Transverse colon (tissue), 4 donors: ENCODE data around the gene FCGBP.
A peak's percentile ranks its signal among the peaks of the same experiment; 100 is the strongest.

Experiments used
- CTCF ChIP-seq, 5 experiments: fragments of 200-600 bp in 3 of 5; fragments of 450-650 bp in 2 of 5; sonication (generic) in 3 of 5; IDR thresholded peaks; 1 replicate in 2 of 5; 2 replicates in 3 of 5; pipeline ENCODE4 v1.5.1; 2016 to 2017; ENCODE audit warnings: antibody characterized with exemption in 5 of 5, inconsistent platforms in 3 of 5, mild to moderate bottlenecking in 2 of 5, moderate library complexity in 1 of 5
- POLR2A ChIP-seq: fragments of 450-650 bp; IDR thresholded peaks from one replicate; pipeline ENCODE4 v1.6.1; 2016; ENCODE audit warnings: antibody characterized with exemption, mild to moderate bottlenecking, moderate library complexity
- POLR2AphosphoS5 ChIP-seq, 3 donors: sonication (generic); formaldehyde crosslinking; IDR thresholded peaks; one replicate each; pipeline ENCODE4 v1.6.1; 2016; ENCODE audit warnings: antibody characterized with exemption in 3 of 3

- TF ChIP-seq CTCF (IDR thresholded peaks at IDR 0.05) (no peak), POLR2A (peak; percentile 87), POLR2AphosphoS5 (IDR thresholded peaks at IDR 0.05) (peak; percentile 47 to 81 (median 76))
Measured at GRCh38 chr19:39934584-39935363, at the start of gene FCGBP.
